Measurements from ENCODE around the gene SLC25A22.

Gene SLC25A22

DNA sequence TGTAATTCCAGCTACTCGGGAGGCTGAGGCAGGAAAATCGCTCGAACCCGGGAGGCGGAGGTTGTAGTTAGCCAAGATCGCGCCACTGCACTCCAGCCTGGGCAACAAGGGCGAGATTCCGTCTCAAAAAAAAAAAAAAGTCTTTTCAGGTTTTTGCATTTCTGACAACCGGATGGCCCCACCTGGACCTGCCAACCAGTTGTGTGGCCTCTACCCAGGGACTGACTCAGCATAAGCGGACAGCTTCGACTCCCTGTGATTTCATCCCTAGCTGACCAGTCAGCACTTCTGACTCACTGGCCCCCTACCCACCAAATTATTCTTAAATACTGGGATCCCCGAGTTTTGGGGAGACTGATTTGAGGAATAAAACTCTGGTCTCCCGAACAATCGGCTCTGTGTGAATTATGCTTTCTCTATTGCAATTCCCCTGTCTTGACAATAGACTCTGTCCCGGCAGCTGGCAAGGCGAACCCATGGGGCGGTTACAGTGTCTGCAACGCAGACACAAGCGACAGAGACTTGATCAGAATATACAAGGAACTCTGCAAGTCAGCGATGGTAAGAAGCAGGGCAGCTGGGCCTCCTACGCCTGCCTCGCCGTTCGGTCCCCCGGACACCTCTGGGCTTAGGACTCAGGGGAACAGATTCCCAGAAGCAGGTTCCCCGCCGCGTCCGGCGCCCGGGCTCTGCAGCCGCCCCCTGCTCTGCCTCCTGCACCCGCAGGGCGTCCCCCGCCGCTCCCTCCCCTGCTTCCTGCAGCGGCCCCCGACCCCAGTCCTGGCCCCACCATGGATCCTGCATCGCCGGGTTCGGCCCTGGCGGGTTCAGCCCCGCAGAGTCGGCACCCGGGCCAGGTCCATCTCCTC is 51.6 kb downstream of the SLC25A22 start:
- no peak for DNase-seq (ENCODE audit: low read depth in 2 of 2)

DNA sequence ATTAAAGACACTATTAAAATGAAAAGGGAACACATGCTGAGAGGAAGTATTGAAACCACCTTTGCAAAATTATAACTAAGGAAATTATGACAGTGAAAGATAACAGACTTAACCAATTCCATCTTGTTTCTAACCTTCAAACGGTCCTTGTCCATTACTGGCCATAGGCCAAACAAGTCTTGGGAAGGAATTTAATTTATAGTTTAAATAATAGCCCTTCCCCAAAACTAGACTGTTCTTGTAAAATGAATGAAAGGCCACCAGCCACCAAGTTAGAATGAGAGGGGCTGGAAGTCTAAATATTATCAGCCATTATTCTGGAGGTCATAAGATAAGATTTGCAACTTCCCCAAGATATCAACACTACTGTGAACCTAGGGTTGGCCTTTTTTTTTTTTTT is 52.7 kb downstream of the SLC25A22 start:
- DNase-seq (ENCODE audit: low read depth in 2 of 2) = no peak

DNA sequence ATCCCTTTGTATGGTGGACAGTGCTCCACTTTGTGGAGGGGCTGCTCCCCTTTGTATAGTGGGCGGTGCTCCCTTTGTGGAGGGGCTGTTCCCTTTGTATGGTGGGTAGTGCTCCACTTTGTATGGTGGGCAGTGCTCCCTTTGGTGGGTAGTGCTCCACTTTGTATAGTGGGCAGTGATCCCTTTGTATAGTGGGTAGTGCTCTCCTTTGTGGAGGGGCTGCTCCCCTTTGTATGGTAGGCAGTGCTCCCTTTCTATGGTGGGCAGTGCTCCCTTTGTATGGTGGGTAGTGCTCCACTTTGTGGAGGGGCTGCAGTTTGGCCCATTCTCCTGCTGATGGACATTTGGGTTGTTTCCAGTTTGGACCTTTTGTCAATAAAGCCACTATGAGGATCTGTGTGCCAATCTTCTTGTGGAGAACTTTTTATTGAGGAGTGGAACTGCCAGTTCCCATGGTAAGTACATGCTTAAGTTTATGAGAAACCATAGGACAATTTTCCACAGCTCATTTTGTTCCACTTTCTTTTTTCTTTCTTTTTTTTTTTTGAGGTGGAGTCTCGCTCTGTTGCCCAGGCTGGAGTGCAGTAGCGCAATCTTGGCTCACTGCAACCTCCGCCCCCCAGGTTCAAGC is 55.4 kb downstream of the SLC25A22 start:
- no peak for DNase-seq (ENCODE audit: low read depth in 2 of 2)

DNA sequence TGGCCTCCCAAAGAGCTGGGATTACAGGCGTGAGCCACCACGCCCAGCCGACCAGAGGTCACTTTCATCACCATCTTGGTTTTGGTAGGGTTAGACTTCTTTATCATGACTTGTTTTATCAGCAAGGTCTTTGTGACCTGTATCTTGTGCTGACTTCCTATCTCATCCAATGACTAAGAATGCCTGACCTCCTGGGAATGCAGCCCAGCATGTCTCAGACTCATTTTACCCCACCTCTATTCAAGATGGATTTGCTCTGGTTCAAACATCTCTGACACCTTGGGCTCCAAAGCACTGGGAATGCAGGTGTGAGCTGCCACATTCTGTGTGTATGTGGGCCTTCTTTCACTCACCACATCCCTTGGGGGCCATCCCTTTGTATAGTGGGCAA is 55.9 kb downstream of the SLC25A22 start:
- no peak for DNase-seq (ENCODE audit: low read depth in 2 of 2)
